Epithelial cell of umbilical artery (primary cell): ENCODE results near the gene FRK. TPM values are rescaled to one million over a fixed set of nuclear protein-coding genes. Genes with fewer than 3 reads are reported as not detected.

ENCODE experiments used
- total RNA-seq: library from RNA; depleted of rRNA; stranded (reverse); fragments of >200 nt; gene quantifications from 2 replicates; pipeline ENCODE4 v1.2.3, GENCODE V29; 2014

The FRK gene, protein sequence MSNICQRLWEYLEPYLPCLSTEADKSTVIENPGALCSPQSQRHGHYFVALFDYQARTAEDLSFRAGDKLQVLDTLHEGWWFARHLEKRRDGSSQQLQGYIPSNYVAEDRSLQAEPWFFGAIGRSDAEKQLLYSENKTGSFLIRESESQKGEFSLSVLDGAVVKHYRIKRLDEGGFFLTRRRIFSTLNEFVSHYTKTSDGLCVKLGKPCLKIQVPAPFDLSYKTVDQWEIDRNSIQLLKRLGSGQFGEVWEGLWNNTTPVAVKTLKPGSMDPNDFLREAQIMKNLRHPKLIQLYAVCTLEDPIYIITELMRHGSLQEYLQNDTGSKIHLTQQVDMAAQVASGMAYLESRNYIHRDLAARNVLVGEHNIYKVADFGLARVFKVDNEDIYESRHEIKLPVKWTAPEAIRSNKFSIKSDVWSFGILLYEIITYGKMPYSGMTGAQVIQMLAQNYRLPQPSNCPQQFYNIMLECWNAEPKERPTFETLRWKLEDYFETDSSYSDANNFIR
- under 0.01 TPM in 1 of 2 replicates, not detected in the other for total RNA-seq

DNA sequence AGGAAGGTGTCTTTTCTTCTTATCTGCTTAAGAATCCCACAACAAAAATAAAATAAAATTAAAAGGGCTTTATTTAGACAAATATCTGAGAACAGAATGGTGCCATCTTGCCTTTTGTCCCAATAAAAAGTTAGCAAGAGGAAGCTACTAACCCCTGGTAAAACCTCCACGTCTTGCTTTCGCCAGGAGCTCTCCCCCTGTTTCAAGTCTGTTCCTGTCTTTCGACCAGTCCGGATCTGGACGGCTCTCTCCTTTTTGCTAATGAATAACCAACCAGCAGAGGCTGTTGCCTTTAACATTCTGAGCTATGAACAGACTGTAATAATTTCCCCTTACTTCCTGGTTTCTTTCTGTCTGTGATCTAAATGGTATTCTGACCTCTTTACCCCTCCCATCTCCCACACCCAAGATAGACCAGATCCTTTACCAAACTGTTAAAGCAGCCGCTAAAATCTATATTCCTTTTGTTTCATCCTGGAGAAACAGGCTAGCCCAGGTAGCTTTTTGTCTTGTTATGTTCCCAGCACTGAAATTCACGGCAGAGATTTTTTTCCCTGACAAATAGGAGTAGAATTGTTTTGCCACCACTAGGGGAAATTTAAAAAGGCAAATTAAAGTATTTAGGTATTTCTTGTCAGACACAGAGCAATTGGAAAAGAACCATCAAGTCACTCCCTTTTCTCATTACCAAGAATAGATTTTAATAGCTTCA is at the start of gene FRK:
Gene FRK (minus strand): TSS at position 320 of the 712 bp plus-strand sequence. CDS start 580 bp downstream, outside the sequence.

DNA sequence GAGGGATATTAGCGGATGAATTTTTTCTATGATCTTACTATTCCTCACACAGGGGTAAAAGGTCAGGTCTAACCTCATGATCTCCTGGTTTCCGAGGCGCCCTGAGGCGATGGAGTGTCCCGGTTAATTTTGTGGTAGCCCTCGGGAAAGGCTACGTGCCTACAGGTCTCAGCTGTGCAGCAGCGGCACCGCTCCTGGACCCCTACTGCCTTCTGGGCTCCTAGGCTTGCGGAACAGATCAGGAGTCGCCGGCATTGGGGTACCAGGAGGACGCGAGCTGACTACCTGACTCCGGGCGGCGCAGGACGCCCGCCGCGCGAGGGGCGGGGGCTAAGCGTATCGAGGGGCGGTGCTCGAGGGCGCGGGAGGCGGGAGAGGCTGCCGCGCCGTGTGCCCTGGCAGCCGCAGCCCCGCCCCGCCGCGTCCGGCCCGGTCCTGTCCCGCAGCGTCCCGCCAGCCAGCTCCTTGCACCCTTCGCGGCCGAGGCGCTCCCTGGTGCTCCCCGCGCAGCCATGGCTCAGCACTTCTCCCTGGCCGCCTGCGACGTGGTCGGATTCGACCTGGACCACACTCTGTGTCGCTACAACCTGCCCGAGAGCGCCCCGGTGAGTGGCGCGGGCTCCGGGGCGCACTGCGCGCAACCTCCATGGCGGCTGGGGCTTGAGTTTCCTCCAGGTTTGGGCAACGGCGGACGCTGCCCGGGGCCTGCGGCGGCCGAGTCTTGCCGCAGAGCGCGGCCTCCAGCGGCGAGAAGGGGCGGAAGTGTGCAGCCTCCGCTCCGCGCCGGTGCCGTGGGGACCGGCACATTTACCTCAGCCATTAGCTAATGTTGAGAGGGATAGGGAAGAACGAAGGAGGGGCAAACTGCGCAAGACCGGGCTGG is 40.0 kb upstream of the FRK start, which contains the start of gene NT5DC1:
Gene NT5DC1 (plus strand): TSS at position 435 of the 883 bp plus-strand sequence. CDS start 78 bp downstream, at position 513.

Other genes starting within 250 kb of the FRK start
- gene NT5DC1, start 40.0 kb upstream of the FRK start, total RNA-seq: 2.9 and 6.7 TPM in 2 replicates
- gene COL10A1, start 65.2 kb upstream of the FRK start, total RNA-seq: not detected in 2 replicates
- gene TSPYL4, start 193.2 kb upstream of the FRK start, total RNA-seq: 8.1 and 11.6 TPM in 2 replicates
- gene TSPYL1, start 219.0 kb upstream of the FRK start, total RNA-seq: 58.8 and 91.5 TPM in 2 replicates